GM06990 (cell line): ENCODE results near the gene BCAT1.

Experiments
- DNase-seq: peaks from one replicate; pipeline ENCODE4 v3.0.0-alpha.2; 2011; ENCODE audit not compliant: insufficient read length; ENCODE audit errors: extremely low read depth
- H3K27me3 ChIP-seq: replicated peaks from 2 replicates; pipeline ENCODE4 v1.6.0; 2011; ENCODE audit warnings: low read length; ENCODE audit not compliant: control insufficient read depth, insufficient read depth
- H3K36me3 ChIP-seq: 2 replicates; pipeline ENCODE4 v1.5.1; 2011; ENCODE audit warnings: low read length; ENCODE audit not compliant: control insufficient read depth, insufficient read depth
- H3K4me3 ChIP-seq: replicated peaks from 2 replicates; pipeline ENCODE4 v1.5.1; 2011; ENCODE audit warnings: low read depth, mild to moderate bottlenecking, control low read depth, low read length
- TF ChIP-seq, protein P1 (sequence below): IDR thresholded peaks from 2 replicates; pipeline ENCODE4 v1.5.1; 2011; ENCODE audit warnings: low read length, control low read depth, mild to moderate bottlenecking, inconsistent platforms; ENCODE audit not compliant: insufficient read depth, poor library complexity, severe bottlenecking

The BCAT1 gene, protein sequence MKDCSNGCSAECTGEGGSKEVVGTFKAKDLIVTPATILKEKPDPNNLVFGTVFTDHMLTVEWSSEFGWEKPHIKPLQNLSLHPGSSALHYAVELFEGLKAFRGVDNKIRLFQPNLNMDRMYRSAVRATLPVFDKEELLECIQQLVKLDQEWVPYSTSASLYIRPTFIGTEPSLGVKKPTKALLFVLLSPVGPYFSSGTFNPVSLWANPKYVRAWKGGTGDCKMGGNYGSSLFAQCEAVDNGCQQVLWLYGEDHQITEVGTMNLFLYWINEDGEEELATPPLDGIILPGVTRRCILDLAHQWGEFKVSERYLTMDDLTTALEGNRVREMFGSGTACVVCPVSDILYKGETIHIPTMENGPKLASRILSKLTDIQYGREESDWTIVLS

DNA sequence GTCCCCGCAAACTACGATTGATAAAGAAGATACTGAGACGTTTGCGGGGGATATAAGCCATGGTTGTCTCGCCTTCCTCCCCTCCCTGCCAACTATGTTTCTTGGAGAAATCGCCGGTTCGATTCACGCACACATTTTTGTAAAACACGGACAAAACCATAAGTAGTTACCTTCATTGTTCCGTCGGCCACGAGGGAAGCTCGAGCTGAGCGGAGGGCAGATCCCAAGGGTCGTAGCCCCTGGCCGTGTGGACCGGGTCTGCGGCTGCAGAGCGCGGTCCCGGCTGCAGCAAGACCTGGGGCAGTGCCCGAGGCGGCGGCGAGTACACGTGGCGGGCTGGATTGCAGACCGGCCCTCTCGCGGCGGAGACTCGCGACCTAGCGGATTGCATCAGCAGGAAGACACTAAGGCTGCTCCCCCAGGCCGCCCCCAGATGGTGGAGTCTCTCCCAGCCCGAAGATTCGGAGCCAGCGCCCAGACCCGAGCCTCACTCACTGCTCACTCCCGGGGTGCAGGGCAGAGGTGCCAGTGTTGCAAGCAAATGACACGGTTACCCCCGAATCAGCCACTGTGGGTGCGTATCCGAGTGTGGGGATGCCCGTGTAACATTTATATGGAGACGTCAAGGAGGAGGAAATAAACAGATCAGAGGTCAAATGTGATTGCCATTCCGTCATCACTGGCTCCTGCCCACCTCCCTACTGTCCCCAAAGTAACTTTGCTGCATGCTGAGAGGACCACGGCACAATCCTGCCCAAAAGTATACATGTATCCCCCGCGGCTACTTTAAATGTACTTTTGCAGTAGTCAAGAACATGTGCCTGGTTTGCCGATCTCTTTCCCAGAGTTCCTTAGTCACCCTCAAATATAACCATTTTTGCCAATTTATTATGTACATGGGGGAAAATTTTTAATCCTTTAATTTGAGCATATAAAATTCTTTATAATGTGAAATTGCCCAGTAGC lies at the start of gene BCAT1:
Gene BCAT1, minus strand, starts transcription at position 345 of the 966 bp plus-strand sequence. Its CDS starts 169 bp downstream, at position 176.
- TF ChIP-seq, protein P1, sequence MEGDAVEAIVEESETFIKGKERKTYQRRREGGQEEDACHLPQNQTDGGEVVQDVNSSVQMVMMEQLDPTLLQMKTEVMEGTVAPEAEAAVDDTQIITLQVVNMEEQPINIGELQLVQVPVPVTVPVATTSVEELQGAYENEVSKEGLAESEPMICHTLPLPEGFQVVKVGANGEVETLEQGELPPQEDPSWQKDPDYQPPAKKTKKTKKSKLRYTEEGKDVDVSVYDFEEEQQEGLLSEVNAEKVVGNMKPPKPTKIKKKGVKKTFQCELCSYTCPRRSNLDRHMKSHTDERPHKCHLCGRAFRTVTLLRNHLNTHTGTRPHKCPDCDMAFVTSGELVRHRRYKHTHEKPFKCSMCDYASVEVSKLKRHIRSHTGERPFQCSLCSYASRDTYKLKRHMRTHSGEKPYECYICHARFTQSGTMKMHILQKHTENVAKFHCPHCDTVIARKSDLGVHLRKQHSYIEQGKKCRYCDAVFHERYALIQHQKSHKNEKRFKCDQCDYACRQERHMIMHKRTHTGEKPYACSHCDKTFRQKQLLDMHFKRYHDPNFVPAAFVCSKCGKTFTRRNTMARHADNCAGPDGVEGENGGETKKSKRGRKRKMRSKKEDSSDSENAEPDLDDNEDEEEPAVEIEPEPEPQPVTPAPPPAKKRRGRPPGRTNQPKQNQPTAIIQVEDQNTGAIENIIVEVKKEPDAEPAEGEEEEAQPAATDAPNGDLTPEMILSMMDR: peak; percentile 37
- Histone ChIP-seq H3K4me3 (peak within 1 kb of the TSS; percentile 70), H3K27me3 (no peaks in the 10 kb centered on the region), H3K36me3 (no peaks in the 10 kb centered on the region)
- peak; percentile 84 for DNase-seq

DNA sequence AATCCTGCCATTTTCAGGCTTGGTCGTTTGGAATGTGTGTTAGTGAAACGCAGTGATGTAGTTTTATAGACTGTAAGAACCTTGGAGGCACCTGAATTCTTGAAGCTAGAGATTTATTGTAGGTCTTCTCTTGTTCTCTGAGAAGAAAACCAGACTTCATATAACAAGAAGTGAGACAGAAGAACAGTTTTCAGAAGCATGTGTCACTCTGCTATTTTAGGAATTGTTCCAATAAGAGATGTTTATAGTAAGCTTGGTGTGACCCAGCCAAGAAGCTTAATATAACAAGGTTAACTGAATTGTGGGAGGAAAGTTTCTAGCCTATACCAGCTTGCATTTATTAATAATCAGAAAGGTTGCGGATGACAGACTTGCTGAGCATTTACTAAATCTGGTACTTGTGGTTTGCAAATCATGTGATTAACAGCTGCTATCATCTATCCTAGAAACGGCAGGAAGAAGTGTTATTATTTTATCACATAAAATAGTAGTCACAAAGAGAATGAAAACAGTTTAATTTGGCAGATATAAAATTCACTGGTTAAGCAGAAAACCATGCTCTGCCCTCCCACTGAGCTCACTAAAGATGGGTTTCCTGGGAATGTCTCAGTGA lies 49.2 kb upstream of the BCAT1 start:
- Histone ChIP-seq H3K4me3 (peak overlapping the region; percentile 45), H3K36me3 (no peaks in the 10 kb centered on the region), H3K27me3 (no peaks in the 10 kb centered on the region)
- TF ChIP-seq, protein P1: no peak
- peak; percentile 85 for DNase-seq

DNA sequence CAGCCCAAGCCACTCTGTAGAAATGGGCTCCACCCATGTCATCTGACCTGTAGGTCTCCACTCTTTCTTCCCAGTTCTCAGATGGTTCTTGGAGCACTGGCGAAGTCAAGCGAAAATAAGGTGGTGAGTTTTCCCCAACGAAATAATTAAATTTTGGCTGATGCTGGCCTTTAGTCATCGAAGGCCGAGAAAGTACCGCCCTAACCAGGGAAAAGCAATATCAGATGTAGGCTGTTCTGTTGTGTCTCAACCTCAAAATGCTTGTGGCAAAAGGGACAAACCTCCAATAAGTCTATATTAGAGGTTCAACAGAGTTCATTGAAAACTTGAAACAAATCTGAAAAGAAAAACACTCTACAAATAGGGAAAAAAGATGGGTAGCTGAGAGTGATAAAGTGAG lies 48.6 kb upstream of the BCAT1 start:
- Histone ChIP-seq H3K27me3 (no peaks in the 10 kb centered on the region), H3K4me3 (peak overlapping the region; percentile 45), H3K36me3 (no peaks in the 10 kb centered on the region)
- TF ChIP-seq, protein P1: no peak
- no peak for DNase-seq

DNA sequence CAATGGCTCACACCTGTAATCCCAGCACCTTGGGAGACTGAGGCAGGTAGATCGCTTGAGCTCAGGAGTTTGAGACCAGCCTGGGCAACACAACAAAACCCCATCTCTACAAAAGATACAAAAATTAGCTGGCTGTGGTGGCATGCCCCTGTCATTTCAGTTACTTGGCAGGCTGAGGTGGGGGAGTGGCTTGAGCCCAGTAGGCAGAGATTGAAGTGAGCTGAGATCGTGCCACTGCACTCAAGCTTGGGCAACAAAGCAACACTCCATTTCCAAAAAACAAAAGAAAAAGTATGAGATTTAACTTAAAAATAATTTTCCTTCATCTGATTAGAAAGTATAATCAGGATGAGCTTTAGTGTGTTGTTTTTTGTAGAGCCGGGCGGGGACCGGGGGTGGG lies 47.9 kb upstream of the BCAT1 start:
- no peak for DNase-seq
- Histone ChIP-seq H3K27me3 (no peaks in the 10 kb centered on the region), H3K4me3 (no peak overlapping the region; the same call in 1 of the 2 replicates), H3K36me3 (no peaks in the 10 kb centered on the region)
- TF ChIP-seq, protein P1: no peak

DNA sequence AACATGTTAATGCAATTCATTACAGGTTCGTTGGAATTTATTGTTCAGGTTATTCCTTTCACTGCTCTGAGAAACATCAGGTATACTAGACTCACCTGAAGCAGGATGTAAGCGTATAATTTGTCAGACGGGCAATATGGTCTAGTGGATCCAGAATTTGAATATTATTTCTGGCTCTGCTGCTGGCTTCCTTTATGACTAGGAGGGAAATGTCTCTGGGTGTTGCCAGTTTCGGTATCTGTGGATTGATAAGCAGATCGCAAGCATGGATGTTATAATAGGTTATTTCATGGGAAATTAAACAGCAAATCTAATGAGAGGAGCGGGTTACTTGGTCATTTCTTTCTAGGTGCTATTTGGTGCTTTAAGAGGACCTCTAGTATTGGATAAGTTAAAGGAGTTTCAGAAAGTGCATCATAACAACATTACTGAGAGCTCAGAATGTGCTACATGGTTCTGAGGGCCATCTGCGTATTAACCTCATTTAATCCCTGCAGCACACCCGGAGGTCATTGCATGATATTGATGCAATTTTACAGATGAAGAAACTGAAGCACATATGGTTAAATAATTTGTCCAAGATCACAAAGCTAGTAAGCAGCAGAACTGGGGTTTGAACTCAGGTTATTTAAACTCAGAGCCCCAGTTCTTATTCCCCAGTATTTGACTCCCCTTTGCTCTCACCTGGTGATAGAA lies 47.3 kb upstream of the BCAT1 start:
- peak overlapping the region; percentile 0; the same call in 1 of the 2 replicates for H3K4me3 ChIP-seq
- no peak for DNase-seq
- H3K36me3 ChIP-seq: no peaks in the 10 kb centered on the region
- TF ChIP-seq, protein P1: no peak
- H3K27me3 ChIP-seq: no peaks in the 10 kb centered on the region
